Lower lobe of right lung (tissue), 2 donors: Measurements from ENCODE around the gene ELF2. TPM values are rescaled to one million over a fixed set of nuclear protein-coding genes. Genes with fewer than 3 reads are reported as not detected.
"Not testable (repeated sequence)": the region's sequence is repeated elsewhere in the genome, so short reads cannot be mapped to it uniquely, and the experiment has no call there.

ENCODE experiments used
- ATAC-seq, 2 donors: fragments of 200-7000 bp; cut with Tn5 transposase; one replicate each; pipeline ENCODE4 v1.9.1; 2020 to 2022; ENCODE audit warnings: mild to moderate bottlenecking in 2 of 2, moderate library complexity in 2 of 2
- DNase-seq: peaks from one replicate; pipeline ENCODE4 v3.0.0-alpha.2; 2020
- H3K27ac ChIP-seq: fragments of 200-600 bp; one replicate; pipeline ENCODE4 v1.8.0; 2022
- H3K27me3 ChIP-seq: fragments of 200-600 bp; one replicate; pipeline ENCODE4 v1.8.0; 2022; ENCODE audit warnings: low read depth
- H3K36me3 ChIP-seq: fragments of 200-600 bp; one replicate; pipeline ENCODE4 v1.8.0; 2022; ENCODE audit warnings: mild to moderate bottlenecking
- H3K4me1 ChIP-seq: fragments of 200-600 bp; one replicate; pipeline ENCODE4 v1.8.0; 2022
- H3K4me3 ChIP-seq: fragments of 200-600 bp; one replicate; pipeline ENCODE4 v1.8.0; 2022; ENCODE audit warnings: mild to moderate bottlenecking
- H3K9me3 ChIP-seq: fragments of 200-600 bp; one replicate; pipeline ENCODE4 v1.8.0; 2022
- CTCF ChIP-seq: fragments of 200-600 bp; IDR thresholded peaks from one replicate; pipeline ENCODE4 v1.8.0; 2022; ENCODE audit warnings: antibody characterized with exemption, mild to moderate bottlenecking
- intact Hi-C: fragments of 100-400 bp; cut with DNase I; formaldehyde crosslinking; loops from one replicate; pipeline ENCODE4 v1.11.0; 2022
- total RNA-seq: library from RNA; stranded (reverse); fragmentation: NEBNext Ultra II Directional; extraction: Animal tissue kit (Norgen Biotek cat#: 25700); gene quantifications from one replicate; pipeline ENCODE4 v1.2.1, GENCODE V29; 2021
- donor health status: DM: no; HTN: yes; CAD: no; lungs with severe emphysema.

Gene ELF2
- total RNA-seq, 1 donor from 2014 or later, result 54.0 TPM

GRCh38 chr4:139060591-139060990, 116.4 kb downstream of the ELF2 start:
- intact Hi-C loops, result no loop called here
- ATAC-seq (no peak), DNase-seq (no peak)
- Histone ChIP-seq H3K4me1 (peaks cover 9% of the 10 kb centered on the region), H3K9me3 (no peaks in the 10 kb centered on the region), H3K27ac (no peak overlapping the region), H3K36me3 (peaks cover 99% of the 10 kb centered on the region), H3K4me3 (no peak overlapping the region), H3K27me3 (no peaks in the 10 kb centered on the region)
- no peak for TF ChIP-seq CTCF

- peaks cover 99% of the 10 kb centered on the region for H3K36me3 ChIP-seq
- peaks cover 16% of the 10 kb centered on the region for H3K4me1 ChIP-seq
- intact Hi-C loops, H3K27ac ChIP-seq, H3K27me3 ChIP-seq, H3K4me3 ChIP-seq, H3K9me3 ChIP-seq, DNase-seq, ATAC-seq: not testable (repeated sequence)
Observed at GRCh38 chr4:139059026-139059425, 118.0 kb downstream of the ELF2 start.

GRCh38 chr4:139054791-139055505, 122.1 kb downstream of the ELF2 start:
- no peak for TF ChIP-seq CTCF
- Histone ChIP-seq H3K9me3 (no peaks in the 10 kb centered on the region), H3K4me3 (no peak overlapping the region), H3K27ac (no peak overlapping the region), H3K36me3 (peaks cover 88% of the 10 kb centered on the region), H3K4me1 (peaks cover 16% of the 10 kb centered on the region), H3K27me3 (no peaks in the 10 kb centered on the region)
- intact Hi-C loops, result no loop called here
- DNase-seq, result no peak
- ATAC-seq, result no peak

GRCh38 chr4:139053909-139054308, 123.1 kb downstream of the ELF2 start:
- DNase-seq (no peak), ATAC-seq (no peak)
- H3K27ac ChIP-seq, result no peak overlapping the region
- H3K4me1 ChIP-seq, result peaks cover 16% of the 10 kb centered on the region
- no peak for TF ChIP-seq CTCF
- intact Hi-C loops, result no loop called here
- H3K9me3 ChIP-seq, result no peaks in the 10 kb centered on the region
- peaks cover 88% of the 10 kb centered on the region for H3K36me3 ChIP-seq
- H3K27me3 ChIP-seq, result no peaks in the 10 kb centered on the region
- H3K4me3 ChIP-seq, result no peak overlapping the region

GRCh38 chr4:139050446-139050845, 126.6 kb downstream of the ELF2 start:
- H3K27ac ChIP-seq, result no peak overlapping the region
- peaks cover 84% of the 10 kb centered on the region for H3K36me3 ChIP-seq
- intact Hi-C loops, result no loop called here
- DNase-seq (no peak), ATAC-seq (no peak)
- H3K27me3 ChIP-seq, result no peaks in the 10 kb centered on the region
- H3K4me3 ChIP-seq, result no peak overlapping the region
- H3K9me3 ChIP-seq, result no peaks in the 10 kb centered on the region
- TF ChIP-seq CTCF, result no peak
- peaks cover 7% of the 10 kb centered on the region for H3K4me1 ChIP-seq

GRCh38 chr4:139048026-139048425, 129.0 kb downstream of the ELF2 start:
- no peaks in the 10 kb centered on the region for H3K9me3 ChIP-seq
- no peak overlapping the region for H3K4me3 ChIP-seq
- intact Hi-C loops, result no loop called here
- DNase-seq (no peak), ATAC-seq (no peak)
- no peaks in the 10 kb centered on the region for H3K27me3 ChIP-seq
- no peak overlapping the region for H3K27ac ChIP-seq
- H3K4me1 ChIP-seq, result peaks cover 6% of the 10 kb centered on the region
- TF ChIP-seq CTCF, result no peak
- peaks cover 69% of the 10 kb centered on the region for H3K36me3 ChIP-seq
